DMS 273 treated with DMSO at 0.1 percent for 48 hours (cell line): ENCODE measurements around the gene KRTAP5-5.

Experiments used
- DNase-seq: peaks from one replicate; lab custom pipeline; 2025; lab: John Stamatoyannopoulos, UW

The KRTAP5-5 gene

GRCh38 chr11:1679881-1680280 lies 50.3 kb downstream of the KRTAP5-5 start:
- no peak for DNase-seq
